Measurements from ENCODE around the gene RHBDD2.
"Not testable (repeated sequence)": the region's sequence is repeated elsewhere in the genome, so short reads cannot be mapped to it uniquely, and the experiment has no call there.

RHBDD2 gene

GRCh38 chr7:75878769-75879611 is at the start of gene RHBDD2:
RHBDD2 (plus strand) TSS chr7:75879034; CDS start chr7:75879083, 49 bp downstream.
- DNase-seq (ENCODE audit: low read depth in 2 of 2), result peak; percentile 92 to 94

GRCh38 chr7:75829656-75830055 is 49.2 kb upstream of the RHBDD2 start:
- DNase-seq (ENCODE audit: low read depth in 2 of 2), result not testable (repeated sequence)

GRCh38 chr7:75830978-75831377 is 47.9 kb upstream of the RHBDD2 start:
- DNase-seq (ENCODE audit: low read depth in 2 of 2), result no peak

- DNase-seq (ENCODE audit: low read depth in 2 of 2), result not testable (repeated sequence)
Observed at GRCh38 chr7:75833662-75834061, 45.2 kb upstream of the RHBDD2 start.

GRCh38 chr7:75835688-75836285 is 43.0 kb upstream of the RHBDD2 start:
- DNase-seq (ENCODE audit: low read depth in 2 of 2), result no peak

GRCh38 chr7:75836798-75837197 is 42.0 kb upstream of the RHBDD2 start:
- DNase-seq (ENCODE audit: low read depth in 2 of 2), result no peak

- DNase-seq (ENCODE audit: low read depth in 2 of 2), result not testable (repeated sequence)
Observed at GRCh38 chr7:75838281-75838930, 40.4 kb upstream of the RHBDD2 start.

- no peak for DNase-seq (ENCODE audit: low read depth in 2 of 2)
Observed at GRCh38 chr7:75840029-75840428, 38.8 kb upstream of the RHBDD2 start.

GRCh38 chr7:75842836-75843446 is 35.9 kb upstream of the RHBDD2 start:
- no peak for DNase-seq (ENCODE audit: low read depth in 2 of 2)

- no peak for DNase-seq (ENCODE audit: low read depth in 2 of 2)
Observed at GRCh38 chr7:75843613-75844116, 35.2 kb upstream of the RHBDD2 start.

GRCh38 chr7:75844158-75844557 is 34.7 kb upstream of the RHBDD2 start:
- no peak for DNase-seq (ENCODE audit: low read depth in 2 of 2)

GRCh38 chr7:75845132-75845531 is 33.7 kb upstream of the RHBDD2 start:
- not testable (repeated sequence) for DNase-seq (ENCODE audit: low read depth in 2 of 2)

- no peak for DNase-seq (ENCODE audit: low read depth in 2 of 2)
Observed at GRCh38 chr7:75847707-75848106, 31.1 kb upstream of the RHBDD2 start.

GRCh38 chr7:75849573-75849972 is 29.3 kb upstream of the RHBDD2 start:
- no peak for DNase-seq (ENCODE audit: low read depth in 2 of 2)

GRCh38 chr7:75850235-75850634 is 28.6 kb upstream of the RHBDD2 start:
- no peak for DNase-seq (ENCODE audit: low read depth in 2 of 2)

- DNase-seq (ENCODE audit: low read depth in 2 of 2), result no peak
Observed at GRCh38 chr7:75854233-75854632, 24.6 kb upstream of the RHBDD2 start.

- not testable (repeated sequence) for DNase-seq (ENCODE audit: low read depth in 2 of 2)
Observed at GRCh38 chr7:75854813-75855345, 24.0 kb upstream of the RHBDD2 start.

- no peak for DNase-seq (ENCODE audit: low read depth in 2 of 2)
Observed at GRCh38 chr7:75856536-75856935, 22.3 kb upstream of the RHBDD2 start.

GRCh38 chr7:75858410-75858809 is 20.4 kb upstream of the RHBDD2 start:
- no peak for DNase-seq (ENCODE audit: low read depth in 2 of 2)

GRCh38 chr7:75861636-75862035 is 17.2 kb upstream of the RHBDD2 start:
- DNase-seq (ENCODE audit: low read depth in 2 of 2), result no peak

- not testable (repeated sequence) for DNase-seq (ENCODE audit: low read depth in 2 of 2)
Observed at GRCh38 chr7:75864251-75864650, 14.6 kb upstream of the RHBDD2 start.

GRCh38 chr7:75866114-75866488 is 12.7 kb upstream of the RHBDD2 start:
- DNase-seq (ENCODE audit: low read depth in 2 of 2), result no peak
